Loucy (cell line): Measurements from ENCODE around the gene KIFC1.
"Not testable (repeated sequence)": the region's sequence is repeated elsewhere in the genome, so short reads cannot be mapped to it uniquely, and the experiment has no call there.

Source experiments
- H2AFZ ChIP-seq: fragments of 200-600 bp; sonication (generic); 2 replicates; pipeline ENCODE4 v1.6.0; 2016; ENCODE audit warnings: antibody characterized with exemption, mild to moderate bottlenecking, low read length, moderate library complexity
- H3F3A ChIP-seq: fragments of 200-600 bp; 2 replicates; pipeline ENCODE4 v1.6.0; 2016; ENCODE audit warnings: antibody characterized with exemption, low read depth, mild to moderate bottlenecking
- H3K27me3 ChIP-seq: fragments of 200-600 bp; sonication (generic); 2 replicates; pipeline ENCODE4 v1.6.1; 2014; ENCODE audit warnings: low read length, mild to moderate bottlenecking; ENCODE audit not compliant: insufficient read depth, poor library complexity, severe bottlenecking
- H3K36me3 ChIP-seq: fragments of 200-600 bp; sonication (generic); 2 replicates; pipeline ENCODE4 v1.6.1; 2016; ENCODE audit warnings: low read length; ENCODE audit not compliant: insufficient read depth
- H3K4me1 ChIP-seq: fragments of 200-600 bp; sonication (generic); 2 replicates; pipeline ENCODE4 v1.5.1; 2014; ENCODE audit warnings: low read length, mild to moderate bottlenecking; ENCODE audit not compliant: insufficient read depth, poor library complexity, severe bottlenecking
- H3K4me2 ChIP-seq: fragments of 200-600 bp; sonication (generic); 2 replicates; pipeline ENCODE4 v1.6.0; 2014; ENCODE audit warnings: antibody characterized with exemption, low read length, low read depth, mild to moderate bottlenecking; ENCODE audit not compliant: poor library complexity, severe bottlenecking
- H3K4me3 ChIP-seq: fragments of 200-600 bp; sonication (generic); 2 replicates; pipeline ENCODE4 v1.5.1; 2014; ENCODE audit warnings: low read length, mild to moderate bottlenecking, mixed read lengths; ENCODE audit not compliant: poor library complexity, severe bottlenecking
- H3K79me2 ChIP-seq: fragments of 200-600 bp; sonication (generic); 2 replicates; pipeline ENCODE4 v1.6.1; 2014; ENCODE audit warnings: low read length; ENCODE audit not compliant: insufficient read depth
- H3K9ac ChIP-seq: fragments of 200-600 bp; sonication (generic); 2 replicates; pipeline ENCODE4 v1.6.0; 2014; ENCODE audit warnings: mild to moderate bottlenecking, low read depth, low read length, moderate library complexity; ENCODE audit not compliant: poor library complexity, severe bottlenecking
- H3K9me2 ChIP-seq: fragments of 200-600 bp; sonication (generic); replicated peaks from 2 replicates; pipeline ENCODE4 v1.6.1; 2016; ENCODE audit warnings: low read depth, low read length, mixed read lengths
- H3K9me3 ChIP-seq: fragments of 200-600 bp; sonication (generic); 2 replicates; pipeline ENCODE4 v1.6.1; 2014; ENCODE audit warnings: mild to moderate bottlenecking, antibody characterized with exemption, low read length, low read depth; ENCODE audit not compliant: insufficient read depth
- H4K20me1 ChIP-seq: fragments of 200-600 bp; sonication (generic); 2 replicates; pipeline ENCODE4 v1.6.0; 2014; ENCODE audit warnings: antibody characterized with exemption, low read length, mild to moderate bottlenecking; ENCODE audit not compliant: insufficient read depth, poor library complexity, severe bottlenecking
- CTCF ChIP-seq: fragments of 200-600 bp; sonication (generic); conservative IDR thresholded peaks from 2 replicates; pipeline ENCODE4 v1.5.1; 2014; ENCODE audit warnings: mild to moderate bottlenecking, antibody characterized with exemption, low read length
- EZH2phosphoT487 ChIP-seq: fragments of 200-600 bp; IDR thresholded peaks from 2 replicates; pipeline ENCODE4 v1.6.1; 2018; ENCODE audit warnings: antibody characterized with exemption, mild to moderate bottlenecking, moderate library complexity, borderline replicate concordance

Gene KIFC1

GRCh38 chr6:33392979-33393378, 1.4 kb downstream of the KIFC1 start:
- H3F3A ChIP-seq, result no peaks in the 10 kb centered on the region
- no peaks in the 10 kb centered on the region for H3K9me2 ChIP-seq
- peak overlapping the region; percentile 89 for H3K9ac ChIP-seq
- H3K79me2 ChIP-seq, result peaks cover 63% of the 10 kb centered on the region
- no peaks in the 10 kb centered on the region for H3K27me3 ChIP-seq
- no peak overlapping the region for H2AFZ ChIP-seq
- TF ChIP-seq CTCF (no peak), EZH2phosphoT487 (no peak)
- peak overlapping the region; percentile 97 for H3K4me2 ChIP-seq
- H3K36me3 ChIP-seq, result peaks cover 7% of the 10 kb centered on the region; the same call in 1 of the 2 replicates
- no peaks in the 10 kb centered on the region for H3K9me3 ChIP-seq
- peak overlapping the region; percentile 82 for H3K4me3 ChIP-seq
- H4K20me1 ChIP-seq, result peaks cover 33% of the 10 kb centered on the region
- peaks cover 48% of the 10 kb centered on the region for H3K4me1 ChIP-seq

GRCh38 chr6:33397541-33397940, 5.9 kb downstream of the KIFC1 start:
- Histone ChIP-seq H3K36me3 (peaks cover 46% of the 10 kb centered on the region; the same call in 1 of the 2 replicates), H3K27me3 (no peaks in the 10 kb centered on the region), H2AFZ (no peak overlapping the region), H3K9ac (peak overlapping the region; percentile 6), H3K9me3 (no peaks in the 10 kb centered on the region), H3K4me3 (no peak overlapping the region), H3K9me2 (no peaks in the 10 kb centered on the region), H3K4me1 (peaks cover 39% of the 10 kb centered on the region), H3K79me2 (peaks cover 95% of the 10 kb centered on the region), H3F3A (no peaks in the 10 kb centered on the region), H3K4me2 (peak overlapping the region; percentile 10), H4K20me1 (peaks cover 44% of the 10 kb centered on the region)
- TF ChIP-seq EZH2phosphoT487 (no peak), CTCF (no peak)

- Histone ChIP-seq H3K79me2 (peaks cover 95% of the 10 kb centered on the region), H3K36me3 (peaks cover 57% of the 10 kb centered on the region; the same call in 1 of the 2 replicates), H4K20me1 (peaks cover 44% of the 10 kb centered on the region)
Measured at GRCh38 chr6:33398601-33399000, 7.0 kb downstream of the KIFC1 start.

GRCh38 chr6:33399881-33400280, 8.3 kb downstream of the KIFC1 start:
- not testable (repeated sequence) for H2AFZ ChIP-seq, H3K4me2 ChIP-seq, H3K9me2 ChIP-seq, H3K9ac ChIP-seq, H3K9me3 ChIP-seq, H3K27me3 ChIP-seq, H3F3A ChIP-seq, H3K4me3 ChIP-seq
- peaks cover 94% of the 10 kb centered on the region for H3K79me2 ChIP-seq
- H4K20me1 ChIP-seq, result peaks cover 41% of the 10 kb centered on the region
- H3K4me1 ChIP-seq, result peaks cover 22% of the 10 kb centered on the region
- peaks cover 70% of the 10 kb centered on the region; the same call in 1 of the 2 replicates for H3K36me3 ChIP-seq

More at GRCh38 chr6:33398601-33399000, 7.0 kb downstream of the KIFC1 start:
- not testable (repeated sequence) for H3K9me3 ChIP-seq, H3K4me3 ChIP-seq, H3F3A ChIP-seq, H2AFZ ChIP-seq, H3K9me2 ChIP-seq, H3K4me2 ChIP-seq, H3K27me3 ChIP-seq, H3K9ac ChIP-seq
- H3K4me1 ChIP-seq, result peaks cover 33% of the 10 kb centered on the region
